Parathyroid adenoma (tissue), 2 donors: ENCODE data around the gene HOXC10.

Source experiments
- H2AFZ ChIP-seq: fragments of 300-600 bp; sonication (generic); one replicate; pipeline ENCODE4 v1.7.0; 2017; ENCODE audit warnings: antibody characterized with exemption, mild to moderate bottlenecking
- H3K27ac ChIP-seq: fragments of 300-600 bp; sonication (generic); one replicate; pipeline ENCODE4 v1.7.0; 2017
- H3K27me3 ChIP-seq: fragments of 300-600 bp; sonication (generic); one replicate; pipeline ENCODE4 v1.7.0; 2017; ENCODE audit warnings: low read length; ENCODE audit not compliant: control insufficient read depth, insufficient read depth
- H3K36me3 ChIP-seq: fragments of 300-600 bp; sonication (generic); one replicate; pipeline ENCODE4 v1.7.0; 2017; ENCODE audit warnings: low read length; ENCODE audit not compliant: control insufficient read depth, insufficient read depth
- H3K4me1 ChIP-seq: fragments of 300-600 bp; sonication (generic); one replicate; pipeline ENCODE4 v1.7.0; 2017; ENCODE audit warnings: control low read depth
- H3K4me2 ChIP-seq: fragments of 300-600 bp; sonication (generic); one replicate; pipeline ENCODE4 v1.7.0; 2017; ENCODE audit warnings: low read length
- H3K4me3 ChIP-seq: fragments of 300-600 bp; sonication (generic); one replicate; pipeline ENCODE4 v1.7.0; 2017; ENCODE audit warnings: low read depth, low read length
- H3K79me2 ChIP-seq: fragments of 300-600 bp; sonication (generic); one replicate; pipeline ENCODE4 v1.7.0; 2017; ENCODE audit warnings: control low read depth
- H3K9ac ChIP-seq: fragments of 300-600 bp; sonication (generic); one replicate; pipeline ENCODE4 v1.7.0; 2017; ENCODE audit warnings: mild to moderate bottlenecking
- H3K9me3 ChIP-seq: fragments of 300-600 bp; sonication (generic); one replicate; pipeline ENCODE4 v1.7.0; 2017; ENCODE audit warnings: low read length; ENCODE audit not compliant: control insufficient read depth
- TF ChIP-seq, protein P1 (sequence below): fragments of 300-600 bp; sonication (generic); IDR thresholded peaks from one replicate; pipeline ENCODE4 v1.7.0; 2017; ENCODE audit warnings: antibody characterized with exemption, mild to moderate bottlenecking
- donor health status: primary hyperparathyroidism.

The HOXC10 gene

GRCh38 chr12:53947743-53948142, 37.2 kb upstream of the HOXC10 start:
- Histone ChIP-seq H3K36me3 (no peaks in the 10 kb centered on the region), H3K27ac (no peak overlapping the region), H3K27me3 (peaks cover 31% of the 10 kb centered on the region), H3K9ac (no peak overlapping the region), H3K4me3 (no peak overlapping the region), H3K4me1 (no peaks in the 10 kb centered on the region), H2AFZ (no peak overlapping the region), H3K4me2 (no peak overlapping the region), H3K9me3 (no peaks in the 10 kb centered on the region), H3K79me2 (no peaks in the 10 kb centered on the region)
- TF ChIP-seq, protein P1, sequence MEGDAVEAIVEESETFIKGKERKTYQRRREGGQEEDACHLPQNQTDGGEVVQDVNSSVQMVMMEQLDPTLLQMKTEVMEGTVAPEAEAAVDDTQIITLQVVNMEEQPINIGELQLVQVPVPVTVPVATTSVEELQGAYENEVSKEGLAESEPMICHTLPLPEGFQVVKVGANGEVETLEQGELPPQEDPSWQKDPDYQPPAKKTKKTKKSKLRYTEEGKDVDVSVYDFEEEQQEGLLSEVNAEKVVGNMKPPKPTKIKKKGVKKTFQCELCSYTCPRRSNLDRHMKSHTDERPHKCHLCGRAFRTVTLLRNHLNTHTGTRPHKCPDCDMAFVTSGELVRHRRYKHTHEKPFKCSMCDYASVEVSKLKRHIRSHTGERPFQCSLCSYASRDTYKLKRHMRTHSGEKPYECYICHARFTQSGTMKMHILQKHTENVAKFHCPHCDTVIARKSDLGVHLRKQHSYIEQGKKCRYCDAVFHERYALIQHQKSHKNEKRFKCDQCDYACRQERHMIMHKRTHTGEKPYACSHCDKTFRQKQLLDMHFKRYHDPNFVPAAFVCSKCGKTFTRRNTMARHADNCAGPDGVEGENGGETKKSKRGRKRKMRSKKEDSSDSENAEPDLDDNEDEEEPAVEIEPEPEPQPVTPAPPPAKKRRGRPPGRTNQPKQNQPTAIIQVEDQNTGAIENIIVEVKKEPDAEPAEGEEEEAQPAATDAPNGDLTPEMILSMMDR, result no peak

- H3K4me1 ChIP-seq, result no peaks in the 10 kb centered on the region
- H3K36me3 ChIP-seq, result no peaks in the 10 kb centered on the region
- no peak overlapping the region for H3K4me3 ChIP-seq
- H3K27me3 ChIP-seq, result peaks cover 28% of the 10 kb centered on the region
- H3K9ac ChIP-seq, result no peak overlapping the region
- no peak overlapping the region for H3K27ac ChIP-seq
- no peak overlapping the region for H2AFZ ChIP-seq
- H3K9me3 ChIP-seq, result no peaks in the 10 kb centered on the region
- TF ChIP-seq, protein P1, result no peak
- H3K4me2 ChIP-seq, result no peak overlapping the region
- H3K79me2 ChIP-seq, result no peaks in the 10 kb centered on the region
Measured at GRCh38 chr12:53948650-53949593, 36.0 kb upstream of the HOXC10 start.

DNA sequence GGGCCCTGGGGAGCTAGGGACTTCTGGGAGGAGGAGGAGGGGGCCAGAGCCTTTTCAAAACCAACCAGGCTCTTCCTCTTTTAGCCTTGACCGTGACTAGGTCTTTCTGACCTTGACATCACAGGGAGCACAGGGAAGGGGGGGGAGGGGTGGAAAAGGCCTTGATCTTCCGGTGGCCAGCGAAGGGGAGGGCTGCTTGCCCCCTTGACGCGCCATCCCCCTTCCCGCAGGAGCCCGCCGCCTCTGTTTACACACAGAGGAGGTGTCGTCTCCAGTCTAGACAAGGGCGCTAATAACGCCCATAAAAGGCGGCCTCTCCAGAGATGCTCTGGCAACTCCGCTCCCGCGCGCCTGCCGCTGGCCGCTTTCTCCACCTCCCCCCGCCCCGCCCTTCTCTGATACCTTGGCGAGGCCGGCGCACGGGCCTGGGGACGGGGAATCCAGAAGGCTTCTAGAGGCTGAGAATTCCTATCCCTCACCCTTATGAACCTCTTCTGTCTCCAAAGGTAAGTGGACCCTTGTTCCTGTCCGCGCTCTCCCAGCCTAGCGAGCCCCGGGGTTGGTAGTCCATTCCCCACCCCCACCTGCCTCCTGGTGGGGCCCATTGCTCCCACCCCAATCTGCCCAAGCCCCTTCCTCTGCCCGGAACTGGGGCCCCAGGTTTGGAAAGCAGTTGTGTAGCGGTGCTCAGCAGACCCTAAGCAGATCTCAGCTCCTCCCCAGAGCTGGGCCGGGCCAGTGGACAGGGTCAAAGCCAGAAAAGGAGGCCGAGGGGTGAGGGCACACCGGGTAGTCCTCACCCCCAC, 35.1 kb upstream of the HOXC10 start:
- Histone ChIP-seq H2AFZ (no peak overlapping the region), H3K4me2 (no peak overlapping the region), H3K27me3 (peaks cover 24% of the 10 kb centered on the region), H3K27ac (no peak overlapping the region), H3K9ac (no peak overlapping the region), H3K4me1 (no peaks in the 10 kb centered on the region), H3K36me3 (no peaks in the 10 kb centered on the region), H3K9me3 (no peaks in the 10 kb centered on the region), H3K79me2 (no peaks in the 10 kb centered on the region), H3K4me3 (no peak overlapping the region)
- TF ChIP-seq, protein P1, result no peak

GRCh38 chr12:53950437-53950773, 34.5 kb upstream of the HOXC10 start:
- Histone ChIP-seq H3K4me3 (no peak overlapping the region), H3K4me2 (no peak overlapping the region), H3K36me3 (no peaks in the 10 kb centered on the region), H3K27me3 (peaks cover 26% of the 10 kb centered on the region), H2AFZ (no peak overlapping the region), H3K9ac (no peak overlapping the region), H3K9me3 (no peaks in the 10 kb centered on the region), H3K79me2 (no peaks in the 10 kb centered on the region), H3K27ac (no peak overlapping the region), H3K4me1 (no peaks in the 10 kb centered on the region)
- TF ChIP-seq, protein P1, result no peak
